GM12878 (cell line): ENCODE data around the gene LDHAL6A. TPM values are rescaled to one million over a fixed set of nuclear protein-coding genes. Genes with fewer than 3 reads are reported as not detected.

ENCODE experiments used
- ATAC-seq: fragments of 200-7000 bp; cut with Tn5 transposase; 3 replicates; pipeline ENCODE4 v1.9.1; 2020; ENCODE audit warnings: mild to moderate bottlenecking, moderate library complexity
- BruUV-seq: library from RNA; stranded (reverse); fragments of 400-500 nt; replicated peaks from 2 replicates; lab custom pipeline; 2021; lab: Mats Ljungman, UMichigan
- CTCF ChIA-PET: fragments of 300-600 bp; sonication (Branson Sonifier 250); formaldehyde crosslinking; extraction: SDS; loops from one replicate; lab custom pipeline; 2021; ENCODE audit warnings: inconsistent platforms; lab: Yijun Ruan, JAX
- POLR2A ChIA-PET: fragments of 350-600 bp; formaldehyde crosslinking; extraction: SDS; loops from one replicate; lab custom pipeline; 2021; ENCODE audit warnings: inconsistent platforms; lab: Charles Lee
- RAD21 ChIA-PET: fragments of 300-600 bp; sonication (Branson Sonifier 250); formaldehyde crosslinking; loops from one replicate; lab custom pipeline; 2023; ENCODE audit warnings: antibody characterized with exemption; ENCODE audit not compliant: unreplicated experiment; lab: Charles Lee
- SMC1A ChIA-PET: fragments of 300-600 bp; sonication (Branson Sonifier 250); formaldehyde crosslinking; loops from one replicate; lab custom pipeline; 2023; ENCODE audit not compliant: unreplicated experiment, uncharacterized antibody; lab: Charles Lee
- DNase-seq: peaks from one replicate; pipeline ENCODE4 v3.0.0-alpha.2; 2011; ENCODE audit warnings: low read depth, low spot score
- FAIRE-seq: peaks from 3 replicates; lab custom pipeline; 2011; peaks lifted over from hg19 to GRCh38; lab: Jason Lieb, UNC
- H2AFZ ChIP-seq: 2 replicates; pipeline ENCODE4 v1.6.0; 2011; ENCODE audit warnings: low read depth, low read length, control low read depth; ENCODE audit not compliant: control insufficient read depth
- H3K27ac ChIP-seq: 2 replicates; pipeline ENCODE4 v1.5.1; 2011; ENCODE audit warnings: control low read depth; ENCODE audit not compliant: control insufficient read depth, insufficient read depth
- H3K27me3 ChIP-seq, 2 experiments: replicated peaks in 1 of 2; 2 replicates each; pipeline versions ENCODE4 v1.6.0 to v1.6.1; 2011; ENCODE audit warnings: low read length in 1 of 2; ENCODE audit not compliant: control insufficient read depth in 2 of 2, insufficient read depth in 2 of 2
- H3K36me3 ChIP-seq, 2 experiments: 2 replicates each; pipeline ENCODE4 v1.5.1; 2011; ENCODE audit warnings: low read length in 1 of 2; ENCODE audit not compliant: control insufficient read depth in 2 of 2, insufficient read depth in 2 of 2
- H3K4me1 ChIP-seq: 2 replicates; pipeline ENCODE4 v1.6.1; 2011; ENCODE audit warnings: mild to moderate bottlenecking, low read length, moderate library complexity, mixed read lengths; ENCODE audit not compliant: control insufficient read depth, insufficient read depth
- H3K4me2 ChIP-seq: 2 replicates; pipeline ENCODE4 v1.6.0; 2011; ENCODE audit warnings: control low read depth; ENCODE audit not compliant: control insufficient read depth, insufficient read depth
- H3K4me3 ChIP-seq: fragments of 200-600 bp; sonication (generic); 2 replicates; pipeline ENCODE4 v1.5.1; 2016
- H3K79me2 ChIP-seq: 2 replicates; pipeline ENCODE4 v1.6.0; 2011; ENCODE audit warnings: low read length; ENCODE audit not compliant: control insufficient read depth, insufficient read depth
- H3K9ac ChIP-seq: 2 replicates; pipeline ENCODE4 v1.8.0; 2011; ENCODE audit warnings: low read length, control low read depth, mixed read lengths; ENCODE audit not compliant: control insufficient read depth, insufficient read depth
- H3K9me3 ChIP-seq: replicated peaks from 3 replicates; pipeline ENCODE4 v1.5.1; 2011; ENCODE audit warnings: mild to moderate bottlenecking, low read length; ENCODE audit not compliant: control insufficient read depth, insufficient read depth
- H4K20me1 ChIP-seq: 2 replicates; pipeline ENCODE4 v1.6.0; 2011; ENCODE audit not compliant: control insufficient read depth, insufficient read depth
- NFXL1 ChIP-seq: fragments of 450-650 bp; IDR thresholded peaks from 2 replicates; pipeline ENCODE4 v1.6.1; 2017; ENCODE audit warnings: antibody characterized with exemption, mild to moderate bottlenecking, borderline replicate concordance
- NFYB ChIP-seq: IDR thresholded peaks from 2 replicates; pipeline ENCODE4 v1.6.1; 2011; ENCODE audit warnings: low read depth, mild to moderate bottlenecking, low read length, improper control_type of control experiment, moderate library complexity; ENCODE audit not compliant: insufficient read depth
- SMAD1 ChIP-seq: fragments of 450-650 bp; IDR thresholded peaks from 2 replicates; pipeline ENCODE4 v1.6.1; 2018; ENCODE audit warnings: mild to moderate bottlenecking, low read depth; ENCODE audit not compliant: partially characterized antibody
- ZBTB4 ChIP-seq: fragments of 450-650 bp; formaldehyde crosslinking; IDR thresholded peaks from 2 replicates; pipeline ENCODE4 v1.4.0; 2022; ENCODE audit warnings: mild to moderate bottlenecking, moderate library complexity
- WGBS: methylation state at CpG from one replicate; pipeline ENCODE4 v1.1.6; 2016; ENCODE audit warnings: low lambda C conversion rate; ENCODE audit not compliant: insufficient replicate concordance, insufficient coverage; ENCODE audit errors: missing lambda C conversion rate; 5-methylcytosine and 5-hydroxymethylcytosine counted together
- in situ Hi-C: fragments of 300-500 bp; cut with MboI; formaldehyde crosslinking; loops from 9 replicates; pipeline ENCODE4 v1.14.3; 2018; ENCODE audit warnings: mixed read lengths
- intact Hi-C: fragments of 100-400 bp; cut with micrococcal nuclease; formaldehyde crosslinking; loops from one replicate; pipeline ENCODE4 v1.14.2; 2022; ENCODE audit not compliant: unreplicated experiment
- polyA plus RNA-seq, 11 experiments: library from polyadenylated mRNA; depleted of rRNA in 4 of 11; unstranded in 6 of 11; stranded (reverse) in 5 of 11; fragments of >200 nt; fragmentation: Nextera tagmentation in 4 of 11; fragmentation: Illumina TruSeq in 1 of 11; extraction: Ambion mirVana in 4 of 11; extraction: Trizol in 1 of 11; gene quantifications; 1 replicate in 1 of 11; 2 replicates in 10 of 11; pipeline versions ENCODE4 v1.2.1 to v1.2.3, GENCODE V29; 2011 to 2016; ENCODE audit warnings: inconsistent platforms in 2 of 11, missing spikeins in 2 of 11, low read depth in 1 of 11
- total RNA-seq, 4 experiments: library from RNA; depleted of rRNA in 3 of 4; stranded (reverse); fragments of >200 nt in 3 of 4; fragmentation: Illumina TruSeq in 1 of 4; extraction: Trizol in 1 of 4; gene quantifications; 2 replicates each; pipeline versions ENCODE4 v1.2.1 to v1.2.3, GENCODE V29; 2013 to 2021
- TF ChIP-seq, protein P1 (sequence below): IDR thresholded peaks from 2 replicates; pipeline ENCODE4 v1.6.1; 2012; ENCODE audit warnings: mild to moderate bottlenecking, low read depth, low read length

LDHAL6A gene
- total and polyA plus RNA-seq, 10 of the 15 experiments (the other 5 are each of a cell fraction or from before 2014, with no cell fraction given), result 0.03 to 0.11 (median 0.09) TPM; not detected in 7

DNA sequence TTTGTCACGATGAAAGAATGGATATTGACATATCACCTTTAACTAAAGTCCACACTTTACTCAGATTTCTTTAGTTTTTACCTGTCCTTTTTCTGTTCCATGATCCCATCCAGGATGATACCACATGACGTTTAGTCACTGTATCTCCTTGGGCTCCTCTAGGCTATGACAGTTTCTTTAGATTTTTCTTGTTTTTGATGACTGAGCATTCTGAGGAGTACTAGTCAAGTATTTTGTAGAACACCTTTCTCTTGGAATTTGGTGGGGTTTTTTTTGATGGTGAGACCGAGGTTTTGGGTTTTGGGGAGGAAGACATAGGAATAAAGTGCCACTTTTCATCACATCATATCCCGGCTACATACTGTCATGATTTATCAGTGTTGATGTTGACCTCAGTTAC, 4.0 kb downstream of the LDHAL6A start (continued):
- no peak for TF ChIP-seq NFYB
- TF ChIP-seq SMAD1, result no peak

DNA sequence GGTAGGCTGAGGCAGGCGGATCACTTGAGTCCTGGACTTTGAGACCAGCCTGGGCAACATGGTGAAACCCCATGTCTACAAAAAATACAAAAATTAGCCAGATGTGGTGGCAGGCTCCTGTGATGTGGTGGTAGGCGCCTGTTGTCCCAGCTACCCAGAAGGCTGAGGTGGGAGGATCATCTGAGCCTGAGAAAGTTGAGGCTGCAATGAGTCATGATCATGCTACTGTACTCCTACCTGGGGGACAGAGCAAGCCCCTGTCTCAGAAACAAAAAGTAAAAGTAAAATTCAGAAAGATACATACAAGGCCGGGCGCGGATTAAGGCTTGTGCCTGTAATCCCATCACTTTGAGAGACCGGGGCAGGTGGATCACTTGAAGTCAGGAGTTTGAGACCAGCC, 6.3 kb downstream of the LDHAL6A start:
- Histone ChIP-seq H3K79me2 (no peaks in the 10 kb centered on the region), H4K20me1 (no peaks in the 10 kb centered on the region), H2AFZ (no peak overlapping the region), H3K4me1 (peaks cover 3% of the 10 kb centered on the region; the same call in 1 of the 2 replicates), H3K36me3 (no peaks in the 10 kb centered on the region), H3K9me3 (no peaks in the 10 kb centered on the region), H3K4me2 (no peak overlapping the region), H3K27me3 (no peaks in the 10 kb centered on the region), H3K4me3 (no peak overlapping the region), H3K27ac (no peak overlapping the region), H3K9ac (no peak overlapping the region)
- ATAC-seq (no peak; the same call in 2 of the 3 replicates), FAIRE-seq (no peak), DNase-seq (no peak)
- ChIA-PET POLR2A (no interaction called here), RAD21 (no interaction called here), CTCF (no interaction called here), SMC1A (no interaction called here)
- intact Hi-C loops, result no loop called here
- in situ Hi-C loops, result no loop called here
- TF ChIP-seq, protein P1, sequence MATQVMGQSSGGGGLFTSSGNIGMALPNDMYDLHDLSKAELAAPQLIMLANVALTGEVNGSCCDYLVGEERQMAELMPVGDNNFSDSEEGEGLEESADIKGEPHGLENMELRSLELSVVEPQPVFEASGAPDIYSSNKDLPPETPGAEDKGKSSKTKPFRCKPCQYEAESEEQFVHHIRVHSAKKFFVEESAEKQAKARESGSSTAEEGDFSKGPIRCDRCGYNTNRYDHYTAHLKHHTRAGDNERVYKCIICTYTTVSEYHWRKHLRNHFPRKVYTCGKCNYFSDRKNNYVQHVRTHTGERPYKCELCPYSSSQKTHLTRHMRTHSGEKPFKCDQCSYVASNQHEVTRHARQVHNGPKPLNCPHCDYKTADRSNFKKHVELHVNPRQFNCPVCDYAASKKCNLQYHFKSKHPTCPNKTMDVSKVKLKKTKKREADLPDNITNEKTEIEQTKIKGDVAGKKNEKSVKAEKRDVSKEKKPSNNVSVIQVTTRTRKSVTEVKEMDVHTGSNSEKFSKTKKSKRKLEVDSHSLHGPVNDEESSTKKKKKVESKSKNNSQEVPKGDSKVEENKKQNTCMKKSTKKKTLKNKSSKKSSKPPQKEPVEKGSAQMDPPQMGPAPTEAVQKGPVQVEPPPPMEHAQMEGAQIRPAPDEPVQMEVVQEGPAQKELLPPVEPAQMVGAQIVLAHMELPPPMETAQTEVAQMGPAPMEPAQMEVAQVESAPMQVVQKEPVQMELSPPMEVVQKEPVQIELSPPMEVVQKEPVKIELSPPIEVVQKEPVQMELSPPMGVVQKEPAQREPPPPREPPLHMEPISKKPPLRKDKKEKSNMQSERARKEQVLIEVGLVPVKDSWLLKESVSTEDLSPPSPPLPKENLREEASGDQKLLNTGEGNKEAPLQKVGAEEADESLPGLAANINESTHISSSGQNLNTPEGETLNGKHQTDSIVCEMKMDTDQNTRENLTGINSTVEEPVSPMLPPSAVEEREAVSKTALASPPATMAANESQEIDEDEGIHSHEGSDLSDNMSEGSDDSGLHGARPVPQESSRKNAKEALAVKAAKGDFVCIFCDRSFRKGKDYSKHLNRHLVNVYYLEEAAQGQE, result no peak
- no peak for TF ChIP-seq ZBTB4
- no peak for TF ChIP-seq NFXL1
- WGBS, result 93% methylated on average over 6 of the region's 6 CpGs
- BruUV-seq, result no TSS peak
